Transverse colon (tissue), 3 donors: ENCODE data around the gene LMX1B.

Experiments
- EP300 ChIP-seq: sonication (generic); formaldehyde crosslinking; IDR thresholded peaks from one replicate; pipeline ENCODE4 v1.6.1; 2017; ENCODE audit warnings: antibody characterized with exemption, low read depth
- TF ChIP-seq, protein P1 (sequence below), 5 experiments: fragments of 200-600 bp in 3 of 5; fragments of 450-650 bp in 2 of 5; sonication (generic) in 3 of 5; IDR thresholded peaks; 1 replicate in 2 of 5; 2 replicates in 3 of 5; pipeline ENCODE4 v1.5.1; 2016 to 2017; ENCODE audit warnings: antibody characterized with exemption in 5 of 5, inconsistent platforms in 3 of 5, mild to moderate bottlenecking in 2 of 5, moderate library complexity in 1 of 5

DNA sequence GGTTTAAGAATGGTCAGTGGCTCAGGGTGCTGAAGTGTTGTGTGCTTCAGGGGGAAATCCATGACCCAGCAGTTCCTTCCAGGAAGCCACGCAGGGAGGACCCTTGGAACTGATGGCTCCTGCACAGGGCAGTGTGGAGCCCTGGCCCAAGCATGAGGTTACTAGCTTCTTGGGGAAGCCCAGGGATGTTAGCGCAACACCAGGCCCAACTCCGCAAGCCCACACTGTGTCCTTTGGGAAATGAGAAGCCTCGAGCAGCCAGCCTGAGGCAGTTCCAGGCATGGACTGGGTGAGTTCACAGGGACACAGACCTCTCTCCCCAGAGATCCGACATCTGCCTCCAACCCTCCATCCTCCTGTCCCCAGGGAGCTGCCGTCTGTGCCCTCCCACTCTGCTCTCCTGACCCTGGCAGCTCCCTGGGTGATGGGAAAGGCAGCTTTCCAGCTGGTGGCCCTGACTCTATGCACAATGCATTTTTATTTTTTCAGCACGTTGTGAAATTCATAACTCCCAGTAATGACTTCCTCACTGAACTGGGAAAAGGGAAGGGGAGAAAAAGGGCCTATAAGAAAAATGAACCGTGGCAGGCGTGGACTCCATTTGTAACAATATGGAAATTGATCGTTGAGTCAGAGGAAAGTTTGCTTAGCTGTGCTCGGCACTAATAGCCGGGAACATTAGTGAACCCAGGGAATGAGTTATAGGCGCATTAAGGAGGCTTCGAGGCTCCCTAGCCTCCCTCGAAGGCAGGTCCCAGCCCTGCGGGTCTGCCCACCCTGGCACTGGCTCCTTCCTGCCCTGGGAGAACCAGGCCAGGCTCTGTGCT is 34.1 kb downstream of the LMX1B start:
- TF ChIP-seq, protein P1, sequence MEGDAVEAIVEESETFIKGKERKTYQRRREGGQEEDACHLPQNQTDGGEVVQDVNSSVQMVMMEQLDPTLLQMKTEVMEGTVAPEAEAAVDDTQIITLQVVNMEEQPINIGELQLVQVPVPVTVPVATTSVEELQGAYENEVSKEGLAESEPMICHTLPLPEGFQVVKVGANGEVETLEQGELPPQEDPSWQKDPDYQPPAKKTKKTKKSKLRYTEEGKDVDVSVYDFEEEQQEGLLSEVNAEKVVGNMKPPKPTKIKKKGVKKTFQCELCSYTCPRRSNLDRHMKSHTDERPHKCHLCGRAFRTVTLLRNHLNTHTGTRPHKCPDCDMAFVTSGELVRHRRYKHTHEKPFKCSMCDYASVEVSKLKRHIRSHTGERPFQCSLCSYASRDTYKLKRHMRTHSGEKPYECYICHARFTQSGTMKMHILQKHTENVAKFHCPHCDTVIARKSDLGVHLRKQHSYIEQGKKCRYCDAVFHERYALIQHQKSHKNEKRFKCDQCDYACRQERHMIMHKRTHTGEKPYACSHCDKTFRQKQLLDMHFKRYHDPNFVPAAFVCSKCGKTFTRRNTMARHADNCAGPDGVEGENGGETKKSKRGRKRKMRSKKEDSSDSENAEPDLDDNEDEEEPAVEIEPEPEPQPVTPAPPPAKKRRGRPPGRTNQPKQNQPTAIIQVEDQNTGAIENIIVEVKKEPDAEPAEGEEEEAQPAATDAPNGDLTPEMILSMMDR (IDR thresholded peaks at IDR 0.05) = no peak
- TF ChIP-seq EP300 = no peak
